Fibroblast of lung (primary cell): ENCODE results near the gene ERFL. TPM values are rescaled to one million over a fixed set of nuclear protein-coding genes. Genes with fewer than 3 reads are reported as not detected.

Experiments
- DNase-seq, 2 donors: peaks; one replicate each; pipeline versions ENCODE4 v3.0.0 to v3.0.0-alpha.2; 2010; ENCODE audit warnings: low read depth in 2 of 2
- H2AFZ ChIP-seq: 2 replicates; pipeline ENCODE4 v1.5.1; 2012; ENCODE audit warnings: low read length, control low read depth, inconsistent platforms
- H3K27ac ChIP-seq: 2 replicates; pipeline ENCODE4 v1.5.1; 2011; ENCODE audit warnings: low read length, control low read depth; ENCODE audit not compliant: insufficient read depth
- H3K27me3 ChIP-seq: 2 replicates; pipeline ENCODE4 v1.5.1; 2011; ENCODE audit warnings: mild to moderate bottlenecking, low read length; ENCODE audit not compliant: control insufficient read depth, insufficient read depth
- H3K36me3 ChIP-seq: 2 replicates; pipeline ENCODE4 v1.5.1; 2011; ENCODE audit warnings: low read length; ENCODE audit not compliant: control insufficient read depth, insufficient read depth
- H3K4me1 ChIP-seq: 2 replicates; pipeline ENCODE4 v1.5.1; 2011; ENCODE audit warnings: low read length; ENCODE audit not compliant: control insufficient read depth, insufficient read depth; ENCODE audit errors: extremely low read depth
- H3K4me2 ChIP-seq: 2 replicates; pipeline ENCODE4 v1.5.1; 2011; ENCODE audit warnings: low read length, control low read depth; ENCODE audit not compliant: insufficient read depth; ENCODE audit errors: extremely low read depth
- H3K4me3 ChIP-seq, 4 experiments: fragments of 200-600 bp in 1 of 4; sonication (generic) in 1 of 4; replicated peaks in 1 of 4; 2 replicates each; pipeline ENCODE4 v1.5.1; 2011 to 2016; ENCODE audit warnings: low read length in 4 of 4, low read depth in 3 of 4, mild to moderate bottlenecking in 3 of 4, control low read depth in 2 of 4, inconsistent platforms in 1 of 4, mixed read lengths in 1 of 4; ENCODE audit not compliant: insufficient read depth in 1 of 4; ENCODE audit errors: control extremely low read depth in 1 of 4
- H3K79me2 ChIP-seq: 2 replicates; pipeline ENCODE4 v1.5.1; 2012; ENCODE audit warnings: mild to moderate bottlenecking, low read length, inconsistent platforms; ENCODE audit not compliant: control insufficient read depth, insufficient read depth
- H3K9ac ChIP-seq: 2 replicates; pipeline ENCODE4 v1.5.1; 2011; ENCODE audit warnings: mild to moderate bottlenecking, low read length, control low read depth; ENCODE audit not compliant: insufficient read depth
- H3K9me3 ChIP-seq: 2 replicates; pipeline ENCODE4 v1.5.1; 2012; ENCODE audit warnings: low read depth, low read length; ENCODE audit not compliant: control insufficient read depth, insufficient read depth
- H4K20me1 ChIP-seq: 2 replicates; pipeline ENCODE4 v1.5.1; 2011; ENCODE audit warnings: low read length; ENCODE audit not compliant: control insufficient read depth, insufficient read depth; ENCODE audit errors: extremely low read depth
- CTCF ChIP-seq, 2 donors: IDR thresholded peaks in 1 of 2; conservative IDR thresholded peaks in 1 of 2; 1 replicate in 1 of 2; 2 replicates in 1 of 2; pipeline ENCODE4 v1.5.1; 2011 to 2012; ENCODE audit warnings: low read length in 2 of 2, control low read depth in 1 of 2, inconsistent platforms in 1 of 2, low read depth in 1 of 2, mild to moderate bottlenecking in 1 of 2
- EZH2 ChIP-seq: IDR thresholded peaks from 2 replicates; pipeline ENCODE4 v1.5.1; 2012; ENCODE audit warnings: low read length, control low read depth, mild to moderate bottlenecking; ENCODE audit errors: missing control alignments
- polyA plus RNA-seq, 2 donors: library from polyadenylated mRNA; depleted of rRNA in 1 of 2; stranded (reverse) in 1 of 2; unstranded in 1 of 2; fragments of >200 nt; gene quantifications; 2 replicates each; pipeline ENCODE4 v1.2.1, GENCODE V29; 2011 to 2012; ENCODE audit warnings: missing spikeins in 1 of 2
- total RNA-seq: library from RNA; depleted of rRNA; stranded (reverse); fragments of >200 nt; gene quantifications from 2 replicates; pipeline ENCODE4 v1.2.1, GENCODE V29; 2014

Gene ERFL
- total and polyA plus RNA-seq, 2 donors (not counting 1 experiment from before 2014, with no cell fraction given), result under 0.01 to 0.03 TPM

GRCh38 chr19:41861116-41861768, 67.0 kb downstream of the ERFL start:
- Histone ChIP-seq H3K9ac (peak overlapping the region; percentile 98), H3K9me3 (no peaks in the 10 kb centered on the region), H3K79me2 (peaks cover 56% of the 10 kb centered on the region), H3K4me1 (peaks cover 8% of the 10 kb centered on the region), H3K27ac (peak overlapping the region; percentile 98), H4K20me1 (no peaks in the 10 kb centered on the region), H3K4me3 (peak overlapping the region; percentile 92 to 99 (median 98)), H3K27me3 (no peaks in the 10 kb centered on the region), H3K36me3 (peaks cover 34% of the 10 kb centered on the region), H2AFZ (no peak overlapping the region), H3K4me2 (peak overlapping the region; percentile 86)
- DNase-seq, result no peak
- no peak for TF ChIP-seq CTCF (conservative IDR thresholded peaks at IDR 0.05 in 1 of 2, IDR thresholded peaks at IDR 0.05 in 1 of 2; ENCODE audit: low read depth in 1 of 2, low read length in 2 of 2)
- no peak for TF ChIP-seq EZH2

- H2AFZ ChIP-seq, result no peak overlapping the region
- H3K27ac ChIP-seq, result peak overlapping the region; percentile 98
- H3K4me1 ChIP-seq, result peaks cover 8% of the 10 kb centered on the region
- H3K4me3 ChIP-seq, result peak overlapping the region; percentile 92 to 99 (median 98)
- no peaks in the 10 kb centered on the region for H4K20me1 ChIP-seq
- peak overlapping the region; percentile 98 for H3K9ac ChIP-seq
- DNase-seq, result peak; percentile 22 to 40
- peaks cover 31% of the 10 kb centered on the region for H3K36me3 ChIP-seq
- H3K9me3 ChIP-seq, result no peaks in the 10 kb centered on the region
- TF ChIP-seq CTCF (conservative IDR thresholded peaks at IDR 0.05 in 1 of 2, IDR thresholded peaks at IDR 0.05 in 1 of 2; ENCODE audit: low read depth in 1 of 2, low read length in 2 of 2) (no peak), EZH2 (no peak)
- peaks cover 53% of the 10 kb centered on the region for H3K79me2 ChIP-seq
- H3K4me2 ChIP-seq, result peak overlapping the region; percentile 86
- no peaks in the 10 kb centered on the region for H3K27me3 ChIP-seq
These were observed 67.7 kb downstream of the ERFL start for GRCh38 chr19:41860419-41861115.

- H3K9me3 ChIP-seq, result no peaks in the 10 kb centered on the region
These were observed 68.4 kb downstream of the ERFL start, which contains the start of gene RPS19 for GRCh38 chr19:41859618-41860418. Gene RPS19 (plus strand): TSS chr19:41860255. CDS start chr19:41860775, 520 bp downstream.

More at GRCh38 chr19:41859618-41860418, 68.4 kb downstream of the ERFL start, which contains the start of gene RPS19:
- peak; percentile 97 to 99 for DNase-seq
- Histone ChIP-seq H3K79me2 (peaks cover 47% of the 10 kb centered on the region), H3K4me1 (peaks cover 8% of the 10 kb centered on the region), H4K20me1 (no peaks in the 10 kb centered on the region), H3K9ac (peak within 1 kb of the TSS; percentile 98), H3K4me2 (peak within 1 kb of the TSS; percentile 91), H3K27me3 (no peaks in the 10 kb centered on the region), H3K36me3 (peaks cover 28% of the 10 kb centered on the region), H3K4me3 (peak within 1 kb of the TSS; percentile 92 to 99 (median 98)), H2AFZ (peak within 1 kb of the TSS; percentile 91), H3K27ac (peak within 1 kb of the TSS; percentile 98)
- TF ChIP-seq CTCF (conservative IDR thresholded peaks at IDR 0.05 in 1 of 2, IDR thresholded peaks at IDR 0.05 in 1 of 2; ENCODE audit: low read depth in 1 of 2, low read length in 2 of 2), result peak; percentile 46 to 65
- TF ChIP-seq EZH2, result no peak
